Liver (tissue), 9 donors: ENCODE measurements around the gene SYT13. TPM values are rescaled to one million over a fixed set of nuclear protein-coding genes. Genes with fewer than 3 reads are reported as not detected.

ENCODE experiments used
- DNase-seq: peaks from one replicate; pipeline ENCODE4 v3.0.0-alpha.2; 2017; ENCODE audit warnings: low spot score
- H3K27ac ChIP-seq, 2 donors: one replicate each; pipeline ENCODE4 v1.7.0; 2013; ENCODE audit warnings: inconsistent platforms in 2 of 2, low read length in 2 of 2, control low read depth in 1 of 2, low read depth in 1 of 2, mild to moderate bottlenecking in 1 of 2
- H3K27me3 ChIP-seq, 4 donors: one replicate each; pipeline versions ENCODE4 v1.6.1 to v1.7.0; 2013; ENCODE audit warnings: low read length in 3 of 4, inconsistent platforms in 1 of 4, mild to moderate bottlenecking in 1 of 4, moderate library complexity in 1 of 4; ENCODE audit not compliant: control insufficient read depth in 4 of 4, insufficient read depth in 4 of 4
- H3K36me3 ChIP-seq, 4 donors: one replicate each; pipeline versions ENCODE4 v1.6.1 to v1.7.0; 2013; ENCODE audit warnings: low read length in 3 of 4, mild to moderate bottlenecking in 3 of 4, low read depth in 1 of 4, moderate library complexity in 1 of 4; ENCODE audit not compliant: control insufficient read depth in 4 of 4, insufficient read depth in 3 of 4
- H3K4me1 ChIP-seq, 4 donors: one replicate each; pipeline versions ENCODE4 v1.6.1 to v1.7.0; 2013; ENCODE audit warnings: low read length in 3 of 4, mild to moderate bottlenecking in 3 of 4, moderate library complexity in 1 of 4; ENCODE audit not compliant: control insufficient read depth in 4 of 4, insufficient read depth in 4 of 4
- H3K4me3 ChIP-seq, 3 donors: one replicate each; pipeline versions ENCODE4 v1.6.1 to v1.7.0; 2013; ENCODE audit warnings: low read length in 3 of 3, control low read depth in 1 of 3, low read depth in 1 of 3, mild to moderate bottlenecking in 1 of 3
- H3K9ac ChIP-seq, 2 donors: one replicate each; pipeline ENCODE4 v1.7.0; 2013; ENCODE audit warnings: low read length in 2 of 2, mild to moderate bottlenecking in 2 of 2, moderate library complexity in 2 of 2, control low read depth in 1 of 2, low read depth in 1 of 2
- H3K9me3 ChIP-seq, 4 donors: one replicate each; pipeline versions ENCODE4 v1.6.1 to v1.7.0; 2013; ENCODE audit warnings: low read length in 3 of 4; ENCODE audit not compliant: control insufficient read depth in 4 of 4
- ATF3 ChIP-seq: IDR thresholded peaks from 2 replicates; pipeline ENCODE4 v1.6.1; 2016; ENCODE audit warnings: antibody characterized with exemption
- CTCF ChIP-seq: fragments of 150-350 bp; IDR thresholded peaks from 2 replicates; pipeline ENCODE4 v1.5.1; 2017; ENCODE audit warnings: improper control_type of control experiment, low read depth, low read length; ENCODE audit not compliant: missing input control
- EGR1 ChIP-seq, 2 donors: IDR thresholded peaks; 2 replicates each; pipeline ENCODE4 v1.6.1; 2016 to 2018; ENCODE audit warnings: antibody characterized with exemption in 2 of 2, low read depth in 2 of 2
- FOXA1 ChIP-seq: IDR thresholded peaks from 2 replicates; pipeline ENCODE4 v1.6.1; 2016; ENCODE audit warnings: antibody characterized with exemption
- FOXA2 ChIP-seq: IDR thresholded peaks from 2 replicates; pipeline ENCODE4 v1.6.1; 2016; ENCODE audit warnings: antibody characterized with exemption
- GABPA ChIP-seq, 2 donors: IDR thresholded peaks in 1 of 2; conservative IDR thresholded peaks in 1 of 2; 2 replicates each; pipeline ENCODE4 v1.6.1; 2016; ENCODE audit warnings: antibody characterized with exemption in 2 of 2, mild to moderate bottlenecking in 1 of 2, moderate library complexity in 1 of 2
- HNF4G ChIP-seq: IDR thresholded peaks from 2 replicates; pipeline ENCODE4 v1.6.1; 2016; ENCODE audit warnings: antibody characterized with exemption
- JUND ChIP-seq, 2 donors: IDR thresholded peaks; 2 replicates each; pipeline ENCODE4 v1.6.1; 2016; ENCODE audit warnings: antibody characterized with exemption in 2 of 2
- RAD21 ChIP-seq, 2 donors: IDR thresholded peaks; 2 replicates each; pipeline ENCODE4 v1.6.1; 2016; ENCODE audit warnings: antibody characterized with exemption in 2 of 2, mild to moderate bottlenecking in 2 of 2
- RXRA ChIP-seq, 2 donors: IDR thresholded peaks; 2 replicates each; pipeline ENCODE4 v1.6.1; 2017 to 2018; ENCODE audit warnings: antibody characterized with exemption in 2 of 2, mild to moderate bottlenecking in 1 of 2
- TAF1 ChIP-seq: conservative IDR thresholded peaks from 2 replicates; pipeline ENCODE4 v1.6.1; 2016; ENCODE audit warnings: antibody characterized with exemption, mild to moderate bottlenecking
- ZBTB33 ChIP-seq: IDR thresholded peaks from 2 replicates; pipeline ENCODE4 v1.6.1; 2016; ENCODE audit warnings: antibody characterized with exemption
- WGBS: extraction: QIAGEN DNeasy Blood & Tissue Kit; methylation state at CpG from one replicate; pipeline ENCODE4 v1.1.7; 2013; 5-methylcytosine and 5-hydroxymethylcytosine counted together
- polyA plus RNA-seq, 2 donors: library from polyadenylated mRNA; stranded (reverse) in 1 of 2; unstranded in 1 of 2; fragments of 200-250 nt in 1 of 2; fragments of >200 nt in 1 of 2; fragmentation: Nextera tagmentation in 1 of 2; extraction: Ambion mirVana in 1 of 2; gene quantifications; one replicate each; pipeline versions ENCODE4 v1.2.1 to v1.2.3, GENCODE V29; 2013 to 2015
- total RNA-seq, 2 donors: library from RNA; depleted of rRNA; stranded (reverse); fragments of >200 nt; gene quantifications; one replicate each; pipeline ENCODE4 v1.2.3, GENCODE V29; 2014
- donor health status: healthy.
- donor health status: healthy.
- donor health status: healthy.
- donor health status: healthy.
- donor health status: healthy.

Gene SYT13
- total and polyA plus RNA-seq, 4 donors = 0.05 to 0.33 (median 0.14) TPM

- TF ChIP-seq FOXA2 = no peak
These were observed 53.6 kb downstream of the SYT13 start (continued) for GRCh38 chr11:45232341-45233080.

- Histone ChIP-seq H3K27me3 (no peaks in the 10 kb centered on the region), H3K36me3 (peaks cover 0 to 22% (median 8%) of the 10 kb centered on the region in 4 donors), H3K9me3 (no peaks in the 10 kb centered on the region), H3K4me1 (no peaks in the 10 kb centered on the region), H3K9ac (no peak overlapping the region), H3K27ac (no peak overlapping the region), H3K4me3 (no peak overlapping the region)
- TF ChIP-seq FOXA1 = no peak
- TF ChIP-seq TAF1 = no peak
- no peak for TF ChIP-seq JUND (IDR thresholded peaks at IDR 0.05)
- no peak for TF ChIP-seq HNF4G
- TF ChIP-seq CTCF = no peak
- TF ChIP-seq RXRA (IDR thresholded peaks at IDR 0.05) = no peak
- 91% methylated on average over 5 of the region's 5 CpGs for WGBS
- DNase-seq = no peak
These were observed 56.6 kb downstream of the SYT13 start for GRCh38 chr11:45229401-45230020.

GRCh38 chr11:45227836-45228235, 58.3 kb downstream of the SYT13 start:
- Histone ChIP-seq H3K4me1 (no peaks in the 10 kb centered on the region), H3K9ac (no peak overlapping the region), H3K4me3 (no peak overlapping the region), H3K36me3 (peaks cover 0 to 22% (median 8%) of the 10 kb centered on the region in 4 donors), H3K9me3 (no peaks in the 10 kb centered on the region), H3K27ac (no peak overlapping the region), H3K27me3 (no peaks in the 10 kb centered on the region)
- DNase-seq = no peak
- TF ChIP-seq RAD21 (IDR thresholded peaks at IDR 0.05) = no peak
- TF ChIP-seq EGR1 (IDR thresholded peaks at IDR 0.05; ENCODE audit: low read depth in 2 of 2) = no peak
- no peak for TF ChIP-seq RXRA (IDR thresholded peaks at IDR 0.05)
- TF ChIP-seq FOXA2 = no peak
- no peak for TF ChIP-seq ATF3
- TF ChIP-seq ZBTB33 = no peak
- no peak for TF ChIP-seq FOXA1
- TF ChIP-seq GABPA (IDR thresholded peaks at IDR 0.05 in 1 of 2, conservative IDR thresholded peaks at IDR 0.05 in 1 of 2) = no peak
- WGBS = 99% methylated on average over 19 of the region's 19 CpGs
